Heart right ventricle (tissue), 16 donors: Measurements from ENCODE around the gene SLC2A11. TPM values are rescaled to one million over a fixed set of nuclear protein-coding genes. Genes with fewer than 3 reads are reported as not detected.
"Not testable (repeated sequence)": the region's sequence is repeated elsewhere in the genome, so short reads cannot be mapped to it uniquely, and the experiment has no call there.

Source experiments
- ATAC-seq, 8 donors: fragments of 200-7000 bp; cut with Tn5 transposase; one replicate each; pipeline ENCODE4 v1.9.1; 2020; ENCODE audit warnings: mild to moderate bottlenecking in 8 of 8, moderate library complexity in 8 of 8, moderate number of reproducible peaks in 1 of 8
- DNase-seq, 2 donors: peaks; one replicate each; pipeline ENCODE4 v3.0.0-alpha.2; 2020
- H3K27ac ChIP-seq, 10 donors: fragments of 200-600 bp; sonication (generic) in 2 of 10; one replicate each; pipeline versions ENCODE4 v1.5.0 to v1.8.0; 2020 to 2022; ENCODE audit warnings: mild to moderate bottlenecking in 3 of 10
- H3K27me3 ChIP-seq, 7 donors: fragments of 200-600 bp; one replicate each; pipeline ENCODE4 v1.8.0; 2021 to 2022; ENCODE audit warnings: mild to moderate bottlenecking in 2 of 7
- H3K36me3 ChIP-seq, 9 donors: fragments of 200-600 bp; sonication (generic) in 1 of 9; one replicate each; pipeline versions ENCODE4 v1.5.0 to v1.8.0; 2020 to 2022; ENCODE audit warnings: mild to moderate bottlenecking in 2 of 9
- H3K4me1 ChIP-seq, 9 donors: fragments of 200-600 bp; sonication (generic) in 1 of 9; one replicate each; pipeline versions ENCODE4 v1.5.0 to v1.8.0; 2020 to 2022; ENCODE audit warnings: mild to moderate bottlenecking in 4 of 9
- H3K4me3 ChIP-seq, 10 donors: fragments of 200-600 bp; sonication (generic) in 2 of 10; one replicate each; pipeline versions ENCODE4 v1.5.0 to v1.8.0; 2020 to 2022; ENCODE audit warnings: mild to moderate bottlenecking in 7 of 10, moderate library complexity in 2 of 10
- H3K9me3 ChIP-seq, 11 donors: fragments of 200-600 bp in 10 of 11; sonication (generic) in 2 of 11; one replicate each; pipeline versions ENCODE4 v1.5.0 to v1.8.0; 2013 to 2022; ENCODE audit warnings: mild to moderate bottlenecking in 2 of 11, control low read depth in 1 of 11, moderate library complexity in 1 of 11
- CTCF ChIP-seq, 9 donors: fragments of 200-600 bp; sonication (generic) in 2 of 9; IDR thresholded peaks; one replicate each; pipeline versions ENCODE4 v1.5.0 to v1.8.0; 2021 to 2022; ENCODE audit warnings: antibody characterized with exemption in 9 of 9, mild to moderate bottlenecking in 5 of 9, moderate library complexity in 1 of 9
- WGBS, 2 donors: extraction: QIAGEN DNeasy Blood & Tissue Kit; methylation state at CpG; one replicate each; pipeline ENCODE4 v1.1.7; 2013; ENCODE audit warnings: inconsistent platforms in 1 of 2; 5-methylcytosine and 5-hydroxymethylcytosine counted together
- intact Hi-C, 10 donors: fragments of 100-400 bp; cut with DNase I; formaldehyde crosslinking; loops; one replicate each; pipeline versions ENCODE4 v1.11.1 to v1.14.2; 2022
- polyA plus RNA-seq, 2 donors: library from polyadenylated mRNA; stranded (reverse); fragments of 200-250 nt; gene quantifications; one replicate each; pipeline ENCODE4 v1.2.3, GENCODE V29; 2013
- total RNA-seq, 10 donors: library from RNA; stranded (reverse); fragmentation: NEBNext Ultra II Directional in 3 of 10; extraction: Animal tissue kit (Norgen Biotek cat#: 25700) in 3 of 10; gene quantifications; one replicate each; pipeline versions ENCODE4 v1.2.1 to v1.2.4, GENCODE V29; 2021 to 2023
- donor health status: Arrhythmogenic right ventricular cardiomyopathy.
- donor health status: ischemic (EF 13 %, LVEDD 7.1; RV severe dilation, severe dysfunction).
- donor health status: healthy with polysubstance abuse.
- donor health status: DM: no; HTN: yes; CAD: no.
- donor health status: DM: no; HTN: no; CAD: no.
- donor health status: ischemic (EF 25% LVEDD 6.9; RV normal size, moderate dysfunction).
- donor health status: ischemic (EF 25% LVEDD 5.7; RV mildly dilated, moderate dysfunction).
- donor health status: healthy.
- donor health status: DM: yes; HTN: yes; CAD: no.
- donor health status: Ischemic cardiomyopathy.
- donor health status: ischemic (EF 35%, LVEDD 5.7; RV mildly dilated, moderate dysfunction).
- donor health status: nonischemic (EF 11% LVEDD 7.7; RV severe dilation, severe dysfunction).
- donor health status: DM: yes; HTN: yes; CAD: no.
- donor health status: PGD.
- donor health status: ischemic (EF 29% LVEDD 5.4; RV normal size, mild dysfunction).
- donor health status: nonischemic (EF 23%, LVEDD 6.1; RV moderate dilation, normal function).

SLC2A11 gene
- total and polyA plus RNA-seq, 12 donors = 8.3 to 42.1 (median 21.2) TPM

GRCh38 chr22:23912293-23912903 is 54.7 kb downstream of the SLC2A11 start:
- peaks cover 5 to 29% (median 16%) of the 10 kb centered on the region in 9 donors for H3K4me1 ChIP-seq
- WGBS, 2 donors = 88 to 93% methylated on average over 9 of the region's 9 CpGs
- no peak overlapping the region for H3K4me3 ChIP-seq
- intact Hi-C loops = loop anchor here in 2 of 10 donors (10.0 kb wide), 2 partner anchors 62 to 642 kb away; partner anchors contain the start of genes DDT (in 1 of the 2), GUCD1 (in 1 of the 2) and SNRPD3 (in 1 of the 2)
- DNase-seq (no peak), ATAC-seq (no peak)
- peaks cover 0 to 6% (median 0%) of the 10 kb centered on the region in 9 donors for H3K36me3 ChIP-seq
- H3K27ac ChIP-seq = peak overlapping the region in 1 of 10 donors; percentile 93
- H3K27me3 ChIP-seq = no peaks in the 10 kb centered on the region
- TF ChIP-seq CTCF (IDR thresholded peaks at IDR 0.05) = no peak
- H3K9me3 ChIP-seq = no peaks in the 10 kb centered on the region

- WGBS, 2 donors = 0 to 4% methylated on average over 1 of the region's 1 CpG
- Histone ChIP-seq H3K4me1 (peaks cover 5 to 29% (median 16%) of the 10 kb centered on the region in 9 donors), H3K27ac (peak overlapping the region; percentile 77 to 93 (median 86)), H3K27me3 (no peaks in the 10 kb centered on the region), H3K9me3 (no peaks in the 10 kb centered on the region), H3K36me3 (peaks cover 0 to 8% (median 0%) of the 10 kb centered on the region in 9 donors), H3K4me3 (peak overlapping the region; percentile 22 to 66 (median 61))
- TF ChIP-seq CTCF (IDR thresholded peaks at IDR 0.05) = no peak
- ATAC-seq = peak in 1 of 8 donors; percentile 3
- intact Hi-C loops = loop anchor here in 3 of 10 donors (1.0 to 10.0 kb wide), 3 partner anchors 19 to 642 kb away; partner anchors contain the start of genes DDT (in 1 of the 3), GUCD1 (in 1 of the 3), MIF (in 1 of the 3) and SNRPD3 (in 1 of the 3)
- no peak for DNase-seq
These were observed 55.6 kb downstream of the SLC2A11 start for GRCh38 chr22:23913306-23913660.

GRCh38 chr22:23913661-23914353 is 56.1 kb downstream of the SLC2A11 start:
- peaks cover 5 to 26% (median 16%) of the 10 kb centered on the region in 9 donors for H3K4me1 ChIP-seq
- peaks cover 0 to 10% (median 0%) of the 10 kb centered on the region in 9 donors for H3K36me3 ChIP-seq
- no peaks in the 10 kb centered on the region for H3K27me3 ChIP-seq
- H3K9me3 ChIP-seq = no peaks in the 10 kb centered on the region
- peak; percentile 100 for DNase-seq
- intact Hi-C loops = loop anchor here in 3 of 10 donors (1.0 to 10.0 kb wide), 3 partner anchors 20 to 641 kb away; partner anchors contain the start of genes DDT (in 1 of the 3), GUCD1 (in 1 of the 3), MIF (in 1 of the 3) and SNRPD3 (in 1 of the 3)
- H3K4me3 ChIP-seq = peak overlapping the region; percentile 22 to 66 (median 61)
- peak overlapping the region; percentile 77 to 93 (median 86) for H3K27ac ChIP-seq
- peak; percentile 99 to 100 (median 100) for ATAC-seq
- 0 to 1% methylated on average over 44 of the region's 44 CpGs for WGBS, 2 donors
- no peak for TF ChIP-seq CTCF (IDR thresholded peaks at IDR 0.05)

- Histone ChIP-seq H3K27me3 (no peaks in the 10 kb centered on the region), H3K4me1 (peaks cover 3 to 15% (median 7%) of the 10 kb centered on the region in 9 donors), H3K36me3 (peaks cover 0 to 17% (median 0%) of the 10 kb centered on the region in 9 donors), H3K27ac (peak overlapping the region in 1 of 10 donors; percentile 80), H3K9me3 (no peaks in the 10 kb centered on the region), H3K4me3 (no peak overlapping the region)
- 82 to 87% methylated on average over 3 of the region's 3 CpGs for WGBS, 2 donors
- ATAC-seq = no peak
- intact Hi-C loops = loop anchor here in 2 of 10 donors (10.0 kb wide), 2 partner anchors 60 to 640 kb away; partner anchors contain the start of genes DDT (in 1 of the 2), GUCD1 (in 1 of the 2) and SNRPD3 (in 1 of the 2)
- no peak for TF ChIP-seq CTCF (IDR thresholded peaks at IDR 0.05)
- no peak for DNase-seq
These were observed 57.6 kb downstream of the SLC2A11 start for GRCh38 chr22:23915290-23915689.

- WGBS, 2 donors = 91 to 100% methylated on average over 1 of the region's 1 CpG
- not testable (repeated sequence) for DNase-seq, ATAC-seq, H3K4me3 ChIP-seq, H3K4me1 ChIP-seq, H3K27me3 ChIP-seq
- Histone ChIP-seq H3K27ac (peak overlapping the region in 2 of 10 donors; percentile 4 to 36), H3K36me3 (peaks cover 0 to 56% (median 0%) of the 10 kb centered on the region in 9 donors), H3K9me3 (peaks cover 0 to 12% (median 0%) of the 10 kb centered on the region in 11 donors)
- intact Hi-C loops = loop anchor here in 1 of 10 donors (10.0 kb wide), 1 partner anchor 55 kb away; the partner anchor contains the start of gene DDT
These were observed 62.6 kb downstream of the SLC2A11 start for GRCh38 chr22:23920267-23920611.

- 85 to 93% methylated on average over 13 of the region's 13 CpGs for WGBS, 2 donors
- intact Hi-C loops = loop anchor here in 1 of 10 donors (10.0 kb wide), 1 partner anchor 53 kb away; the partner anchor contains the start of gene DDT
- peaks cover 0 to 22% (median 0%) of the 10 kb centered on the region in 11 donors for H3K9me3 ChIP-seq
- not testable (repeated sequence) for H3K27ac ChIP-seq, H3K4me3 ChIP-seq, DNase-seq, H3K4me1 ChIP-seq, ATAC-seq, H3K27me3 ChIP-seq
- H3K36me3 ChIP-seq = peaks cover 0 to 70% (median 0%) of the 10 kb centered on the region in 9 donors
These were observed 64.0 kb downstream of the SLC2A11 start for GRCh38 chr22:23921586-23922201.
